Measurements from ENCODE around the gene SPHKAP.

DNA sequence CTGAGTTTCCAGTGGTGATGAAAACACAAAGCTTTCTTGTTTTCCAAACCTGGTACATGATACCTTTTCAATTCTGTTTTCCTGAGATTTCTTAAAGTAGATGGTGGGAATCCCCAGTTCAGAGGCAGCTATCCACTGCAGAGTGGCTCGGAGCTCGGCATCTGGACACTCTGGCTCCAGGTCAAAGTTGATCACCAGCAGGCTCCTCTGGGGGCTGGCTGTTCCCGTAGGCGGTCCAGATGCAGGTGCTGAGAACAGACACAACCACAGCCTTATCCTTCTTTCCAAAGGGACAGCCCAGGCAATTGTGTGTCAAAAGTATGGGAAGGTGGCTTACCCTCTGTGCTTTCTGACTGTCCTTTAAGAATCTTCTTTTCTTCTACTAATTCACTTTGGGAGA, 190.6 kb downstream of the SPHKAP start:
- TF ChIP-seq POLR2A (IDR thresholded peaks at IDR 0.05), result no peak
- TF ChIP-seq, protein P1, sequence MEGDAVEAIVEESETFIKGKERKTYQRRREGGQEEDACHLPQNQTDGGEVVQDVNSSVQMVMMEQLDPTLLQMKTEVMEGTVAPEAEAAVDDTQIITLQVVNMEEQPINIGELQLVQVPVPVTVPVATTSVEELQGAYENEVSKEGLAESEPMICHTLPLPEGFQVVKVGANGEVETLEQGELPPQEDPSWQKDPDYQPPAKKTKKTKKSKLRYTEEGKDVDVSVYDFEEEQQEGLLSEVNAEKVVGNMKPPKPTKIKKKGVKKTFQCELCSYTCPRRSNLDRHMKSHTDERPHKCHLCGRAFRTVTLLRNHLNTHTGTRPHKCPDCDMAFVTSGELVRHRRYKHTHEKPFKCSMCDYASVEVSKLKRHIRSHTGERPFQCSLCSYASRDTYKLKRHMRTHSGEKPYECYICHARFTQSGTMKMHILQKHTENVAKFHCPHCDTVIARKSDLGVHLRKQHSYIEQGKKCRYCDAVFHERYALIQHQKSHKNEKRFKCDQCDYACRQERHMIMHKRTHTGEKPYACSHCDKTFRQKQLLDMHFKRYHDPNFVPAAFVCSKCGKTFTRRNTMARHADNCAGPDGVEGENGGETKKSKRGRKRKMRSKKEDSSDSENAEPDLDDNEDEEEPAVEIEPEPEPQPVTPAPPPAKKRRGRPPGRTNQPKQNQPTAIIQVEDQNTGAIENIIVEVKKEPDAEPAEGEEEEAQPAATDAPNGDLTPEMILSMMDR (IDR thresholded peaks at IDR 0.05), result no peak
